HCT116 (cell line): ENCODE results near the gene PTPA. TPM values are rescaled to one million over a fixed set of nuclear protein-coding genes. Genes with fewer than 3 reads are reported as not detected.

Experiments
- ATAC-seq: fragments of 200-7000 bp; cut with Tn5 transposase; 2 replicates; pipeline ENCODE4 v1.9.1; 2020; ENCODE audit warnings: mild to moderate bottlenecking, moderate library complexity
- BruUV-seq: library from RNA; stranded (reverse); fragments of 400-500 nt; replicated peaks from 2 replicates; lab custom pipeline; 2021; lab: Mats Ljungman, UMichigan
- CTCF ChIA-PET: fragments of 300-600 bp; sonication (Branson Sonifier 250); formaldehyde crosslinking; loops from one replicate; lab custom pipeline; 2021; ENCODE audit warnings: antibody characterized with exemption; lab: Charles Lee
- POLR2A ChIA-PET: fragments of 300-600, 350-600 bp; sonication (Branson Sonifier 250); formaldehyde crosslinking; loops from one replicate; lab custom pipeline; 2021; ENCODE audit warnings: antibody characterized with exemption; lab: Charles Lee
- RAD21 ChIA-PET, 2 experiments: fragments of 300-600 bp; sonication (Branson Sonifier 250); formaldehyde crosslinking; loops; one replicate each; lab custom pipeline; 2023; ENCODE audit warnings: low total read pairs in 2 of 2; ENCODE audit not compliant: uncharacterized antibody in 2 of 2, unreplicated experiment in 2 of 2, low non-redundant PET in 1 of 2; lab: Charles Lee
- DNase-seq: peaks from one replicate; pipeline ENCODE4 v3.0.0-alpha.2; 2010; ENCODE audit warnings: low read depth, low spot score
- H2AFZ ChIP-seq: fragments of 200-600 bp; shearing (Covaris generic), sonication (generic); 2 replicates; pipeline ENCODE4 v1.6.1; 2017; ENCODE audit warnings: low read depth, mixed run types, mixed read lengths, antibody characterized with exemption, low read length; ENCODE audit not compliant: poor library complexity, severe bottlenecking
- H3K27ac ChIP-seq: 2 replicates; pipeline ENCODE4 v1.5.1; 2012; ENCODE audit warnings: low read depth, low read length
- H3K27me3 ChIP-seq: fragments of 200-600 bp; sonication (generic); 2 replicates; pipeline ENCODE4 v1.6.1; 2016; ENCODE audit warnings: mixed run types, low read length, mixed read lengths; ENCODE audit not compliant: insufficient read depth
- H3K36me3 ChIP-seq, 2 experiments: fragments of 200-500 bp in 1 of 2; fragments of 200-600 bp in 1 of 2; sonication (Bioruptor generic) in 1 of 2; sonication (generic) in 1 of 2; 2 replicates each; pipeline versions ENCODE4 v1.5.1 to v1.6.1; 2014 to 2016; ENCODE audit warnings: low read length in 2 of 2, inconsistent platforms in 1 of 2, mixed read lengths in 1 of 2, mixed run types in 1 of 2; ENCODE audit not compliant: insufficient read depth in 2 of 2, control insufficient read depth in 1 of 2
- H3K4me1 ChIP-seq, 2 experiments: fragments of 200-600 bp in 1 of 2; sonication (generic) in 1 of 2; 2 replicates each; pipeline versions ENCODE4 v1.5.1 to v1.6.1; 2012 to 2017; ENCODE audit warnings: low read length in 2 of 2, inconsistent platforms in 1 of 2, mild to moderate bottlenecking in 1 of 2, mixed read lengths in 1 of 2, mixed run types in 1 of 2, moderate library complexity in 1 of 2; ENCODE audit not compliant: insufficient read depth in 2 of 2, control insufficient read depth in 1 of 2
- H3K4me2 ChIP-seq: fragments of 200-600 bp; sonication (generic); 2 replicates; pipeline ENCODE4 v1.6.1; 2017; ENCODE audit warnings: mixed run types, low read length, mixed read lengths
- H3K4me3 ChIP-seq, 2 experiments: fragments of 200-600 bp in 1 of 2; sonication (generic) in 1 of 2; replicated peaks in 1 of 2; 2 replicates each; pipeline ENCODE4 v1.5.1; 2011 to 2016; ENCODE audit warnings: low read length in 2 of 2, control low read depth in 1 of 2, low read depth in 1 of 2, mild to moderate bottlenecking in 1 of 2, mixed read lengths in 1 of 2, mixed run types in 1 of 2
- H3K79me2 ChIP-seq: fragments of 200-600 bp; sonication (generic); 2 replicates; pipeline ENCODE4 v1.6.1; 2017; ENCODE audit warnings: mild to moderate bottlenecking, mixed run types, low read length, moderate library complexity, mixed read lengths; ENCODE audit not compliant: insufficient read depth
- H3K9ac ChIP-seq: fragments of 200-600 bp; sonication (generic); 2 replicates; pipeline ENCODE4 v1.6.1; 2016; ENCODE audit warnings: low read length, mixed read lengths
- H3K9me2 ChIP-seq: fragments of 200-600 bp; sonication (generic), shearing (Covaris generic); 2 replicates; pipeline ENCODE4 v1.6.1; 2017; ENCODE audit warnings: mixed run types, mild to moderate bottlenecking, moderate library complexity; ENCODE audit not compliant: insufficient read depth
- H3K9me3 ChIP-seq, 2 experiments: fragments of 200-500 bp in 1 of 2; fragments of 200-600 bp in 1 of 2; sonication (Bioruptor generic) in 1 of 2; sonication (generic) in 1 of 2; 2 replicates each; pipeline ENCODE4 v1.6.1; 2014 to 2017; ENCODE audit warnings: low read length in 2 of 2, mixed read lengths in 2 of 2, inconsistent platforms in 1 of 2, low read depth in 1 of 2, mild to moderate bottlenecking in 1 of 2, mixed run types in 1 of 2, moderate library complexity in 1 of 2; ENCODE audit not compliant: control insufficient read depth in 1 of 2, insufficient read depth in 1 of 2
- H4K20me1 ChIP-seq: fragments of 200-600 bp; sonication (generic), shearing (Covaris generic); 2 replicates; pipeline ENCODE4 v1.6.1; 2017; ENCODE audit warnings: mixed run types, mild to moderate bottlenecking, moderate library complexity; ENCODE audit not compliant: insufficient read depth
- CEBPB ChIP-seq: IDR thresholded peaks from 2 replicates; pipeline ENCODE4 v1.6.1; 2012; ENCODE audit warnings: low read depth
- CTCF ChIP-seq, 3 experiments: fragments of 200-600 bp in 1 of 3; sonication (generic) in 1 of 3; IDR thresholded peaks in 2 of 3; conservative IDR thresholded peaks in 1 of 3; 2 replicates each; pipeline ENCODE4 v1.5.1; 2012 to 2017; ENCODE audit warnings: low read depth in 2 of 3, low read length in 2 of 3, antibody characterized with exemption in 1 of 3, borderline replicate concordance in 1 of 3, control low read depth in 1 of 3, mild to moderate bottlenecking in 1 of 3, mixed read lengths in 1 of 3, mixed run types in 1 of 3, moderate library complexity in 1 of 3; ENCODE audit not compliant: insufficient read depth in 1 of 3
- ELF1 ChIP-seq: IDR thresholded peaks from 2 replicates; pipeline ENCODE4 v1.6.1; 2012; ENCODE audit warnings: low read depth, borderline replicate concordance
- EZH2 ChIP-seq: fragments of 200-600 bp; sonication (generic); IDR thresholded peaks from 2 replicates; pipeline ENCODE4 v1.6.1; 2017; ENCODE audit warnings: antibody characterized with exemption, mixed run types
- FOSL1 ChIP-seq: IDR thresholded peaks from 2 replicates; pipeline ENCODE4 v1.6.1; 2012; ENCODE audit warnings: low read depth
- JUND ChIP-seq: IDR thresholded peaks from 2 replicates; pipeline ENCODE4 v1.6.1; 2012
- MAX ChIP-seq: IDR thresholded peaks from 2 replicates; pipeline ENCODE4 v1.6.1; 2012
- POLR2A ChIP-seq: IDR thresholded peaks from 2 replicates; pipeline ENCODE4 v1.7.0; 2011; ENCODE audit warnings: borderline replicate concordance; ENCODE audit not compliant: insufficient read depth, insufficient read length; ENCODE audit errors: extremely low read depth
- POLR2AphosphoS5 ChIP-seq: IDR thresholded peaks from 2 replicates; pipeline ENCODE4 v1.6.1; 2011; ENCODE audit warnings: mild to moderate bottlenecking, low read depth, low read length, moderate library complexity
- RAD21 ChIP-seq: IDR thresholded peaks from 2 replicates; pipeline ENCODE4 v1.6.1; 2012; ENCODE audit warnings: low read depth, mild to moderate bottlenecking
- SP1 ChIP-seq: IDR thresholded peaks from 2 replicates; pipeline ENCODE4 v1.6.1; 2012; ENCODE audit warnings: low read depth
- YY1 ChIP-seq: IDR thresholded peaks from 2 replicates; pipeline ENCODE4 v1.6.1; 2011; ENCODE audit warnings: low read length, low read depth, moderate library complexity, mild to moderate bottlenecking; ENCODE audit not compliant: insufficient replicate concordance; ENCODE audit errors: extremely low read depth
- ZBTB33 ChIP-seq: IDR thresholded peaks from 2 replicates; pipeline ENCODE4 v1.6.1; 2011; ENCODE audit warnings: mild to moderate bottlenecking, low read length, moderate library complexity; ENCODE audit not compliant: insufficient replicate concordance; ENCODE audit errors: extremely low read depth
- ZFX ChIP-seq: fragments of 450-650 bp; IDR thresholded peaks from 2 replicates; pipeline ENCODE4 v1.6.1; 2017
- intact Hi-C: fragments of 100-400 bp; cut with micrococcal nuclease; formaldehyde crosslinking; loops from 2 replicates; pipeline ENCODE4 v1.10.0; 2022
- total RNA-seq: library from RNA; stranded (reverse); gene quantifications from one replicate; pipeline ENCODE4 v1.2.1, GENCODE V29; 2021; ENCODE audit not compliant: unreplicated experiment

Gene PTPA
- total RNA-seq, 1 experiment from 2014 or later: 177 TPM

- BruUV-seq: no TSS peak
- Histone ChIP-seq H3K9ac (peak overlapping the region; percentile 87; the same call in 1 of the 2 replicates), H4K20me1 (no peaks in the 10 kb centered on the region), H3K4me1 (peaks cover 32 to 60% of the 10 kb centered on the region in 2 experiments), H3K9me3 (no peaks in the 10 kb centered on the region), H3K4me3 (no peak overlapping the region), H2AFZ (no peak overlapping the region), H3K27ac (peak overlapping the region; percentile 99), H3K4me2 (no peak overlapping the region), H3K27me3 (no peaks in the 10 kb centered on the region), H3K79me2 (peaks cover 25% of the 10 kb centered on the region), H3K9me2 (no peaks in the 10 kb centered on the region), H3K36me3 (peaks cover 4 to 16% of the 10 kb centered on the region in 2 experiments; a peak in 2 of 4 replicates)
- ChIA-PET POLR2A (interaction anchor here (1.6 kb wide), 1 partner anchor 470 kb away, joined by 4 read pairs; no protein-coding TSS in a partner anchor), RAD21 (interaction anchor here (0.9 to 1.5 kb wide), 4 partner anchors 339 to 486 kb away, joined by 3 to 9 read pairs (median 4); no protein-coding TSS in a partner anchor), CTCF (interaction anchor here (1.0 to 6.0 kb wide), 11 partner anchors 34 to 652 kb away, joined by 3 to 77 read pairs (median 7); partner anchors contain the start of gene NTMT1)
- DNase-seq: no peak
- no peak for ATAC-seq
- intact Hi-C loops: loop anchor here (2.0 to 5.0 kb wide), 3 partner anchors 351 to 653 kb away; no protein-coding TSS in a partner anchor
- TF ChIP-seq CTCF (IDR thresholded peaks at IDR 0.05 in 2 of 3, conservative IDR thresholded peaks at IDR 0.05 in 1 of 3; ENCODE audit: borderline replicate concordance in 1 of 3, insufficient read depth in 1 of 3, low read depth in 2 of 3, low read length in 2 of 3): no peak
- TF ChIP-seq CEBPB: no peak
These were observed 26.9 kb downstream of the PTPA start for GRCh38 chr9:129138144-129138462.

GRCh38 chr9:129138476-129139232, 27.4 kb downstream of the PTPA start:
- Histone ChIP-seq H3K79me2 (peaks cover 31% of the 10 kb centered on the region), H3K9me2 (no peaks in the 10 kb centered on the region), H3K27ac (peak overlapping the region; percentile 99), H4K20me1 (no peaks in the 10 kb centered on the region), H3K27me3 (no peaks in the 10 kb centered on the region), H3K4me3 (no peak overlapping the region), H3K4me2 (peak overlapping the region; percentile 85), H2AFZ (no peak overlapping the region), H3K9ac (peak overlapping the region; percentile 87), H3K4me1 (peaks cover 35 to 62% of the 10 kb centered on the region in 2 experiments), H3K9me3 (no peaks in the 10 kb centered on the region), H3K36me3 (peaks cover 4 to 21% of the 10 kb centered on the region in 2 experiments; a peak in 2 of 4 replicates)
- intact Hi-C loops: loop anchor here (1.0 to 5.0 kb wide), 5 partner anchors 350 to 652 kb away; no protein-coding TSS in a partner anchor
- DNase-seq (no peak), ATAC-seq (peak; percentile 19)
- POLR2A ChIA-PET: interaction anchor here (0.7 to 2.8 kb wide), 10 partner anchors 39 to 489 kb away, joined by 3 to 26 read pairs (median 4); partner anchors contain the start of genes IER5L and NTMT1
- CTCF ChIA-PET: interaction anchor here (0.7 to 6.0 kb wide), 24 partner anchors 9 to 652 kb away, joined by 3 to 77 read pairs (median 6); partner anchors contain the start of genes C9orf50, IER5L, NTMT1 and SH3GLB2
- BruUV-seq: no TSS peak
- RAD21 ChIA-PET: interaction anchor here (0.6 to 1.6 kb wide), 8 partner anchors 34 to 487 kb away, joined by 3 to 9 read pairs (median 3); partner anchors contain the start of gene NTMT1 (in 1 of the 2)
- no peak for TF ChIP-seq MAX
- TF ChIP-seq ELF1: no peak
- no peak for TF ChIP-seq JUND
- no peak for TF ChIP-seq POLR2AphosphoS5
- no peak for TF ChIP-seq SP1
- TF ChIP-seq ZFX: no peak
- TF ChIP-seq ZBTB33: no peak
- TF ChIP-seq EZH2: no peak
- TF ChIP-seq FOSL1: no peak
- TF ChIP-seq POLR2A: no peak
- TF ChIP-seq CEBPB: no peak
- no peak for TF ChIP-seq YY1
- TF ChIP-seq RAD21: no peak
